Prostate gland (tissue), 2 donors: ENCODE data around the gene ZNF776. TPM values are rescaled to one million over a fixed set of nuclear protein-coding genes. Genes with fewer than 3 reads are reported as not detected.

Source experiments
- DNase-seq: peaks from one replicate; pipeline ENCODE4 v3.0.0-alpha.2; 2019; ENCODE audit warnings: low spot score
- H3K27ac ChIP-seq, 2 donors: fragments of 200-600 bp; sonication (generic); 2 replicates each; pipeline ENCODE4 v1.5.1; 2017 to 2019
- H3K27me3 ChIP-seq: fragments of 200-600 bp; sonication (generic); replicated peaks from 2 replicates; pipeline ENCODE4 v1.5.1; 2019; ENCODE audit not compliant: insufficient read depth
- H3K36me3 ChIP-seq, 2 donors: fragments of 200-600 bp; sonication (generic); 1 replicate in 1 of 2; 2 replicates in 1 of 2; pipeline versions ENCODE4 v1.5.1 to v1.8.1; 2017 to 2019
- H3K4me1 ChIP-seq: fragments of 200-600 bp; sonication (generic); replicated peaks from 2 replicates; pipeline ENCODE4 v1.5.1; 2019
- H3K4me3 ChIP-seq, 2 donors: fragments of 200-600 bp; sonication (generic); 2 replicates each; pipeline ENCODE4 v1.5.1; 2017 to 2019
- H3K9me3 ChIP-seq: fragments of 200-600 bp; sonication (generic); 2 replicates; pipeline ENCODE4 v1.5.1; 2017
- CTCF ChIP-seq, 4 experiments: fragments of 200-600 bp in 2 of 4; fragments of 450-650 bp in 2 of 4; sonication (generic) in 2 of 4; IDR thresholded peaks; 1 replicate in 3 of 4; 2 replicates in 1 of 4; pipeline ENCODE4 v1.5.1; 2016 to 2019; ENCODE audit warnings: antibody characterized with exemption in 4 of 4, mild to moderate bottlenecking in 2 of 4, moderate library complexity in 2 of 4
- POLR2A ChIP-seq: fragments of 450-650 bp; IDR thresholded peaks from one replicate; pipeline ENCODE4 v1.6.1; 2016; ENCODE audit warnings: antibody characterized with exemption, mild to moderate bottlenecking
- POLR2AphosphoS5 ChIP-seq: sonication (generic); formaldehyde crosslinking; IDR thresholded peaks from one replicate; pipeline ENCODE4 v1.6.1; 2017; ENCODE audit warnings: antibody characterized with exemption
- WGBS: methylation state at CpG from one replicate; pipeline ENCODE4 v1.1.5; 2018; 5-methylcytosine and 5-hydroxymethylcytosine counted together
- intact Hi-C: fragments of 100-400 bp; cut with DNase I; formaldehyde crosslinking; loops from one replicate; pipeline ENCODE4 v1.14.2; 2022
- total RNA-seq, 2 donors: library from RNA; depleted of rRNA; stranded (reverse); fragments of >200 nt; gene quantifications; one replicate each; pipeline ENCODE4 v1.1.0, GENCODE V29; 2016

Gene ZNF776
- total RNA-seq, 2 donors from 2014 or later = 20.1 to 22.5 TPM

- no peak for TF ChIP-seq POLR2A
- TF ChIP-seq CTCF (IDR thresholded peaks at IDR 0.05) = no peak
- no peak for TF ChIP-seq POLR2AphosphoS5
- H3K27ac ChIP-seq = no peak overlapping the region
- intact Hi-C loops = no loop called here
- no peaks in the 10 kb centered on the region for H3K9me3 ChIP-seq
- H3K27me3 ChIP-seq = no peaks in the 10 kb centered on the region
- 98% methylated on average over 3 of the region's 3 CpGs for WGBS
- no peak for DNase-seq
- H3K36me3 ChIP-seq = no peaks in the 10 kb centered on the region
- no peaks in the 10 kb centered on the region for H3K4me1 ChIP-seq
- H3K4me3 ChIP-seq = no peak overlapping the region
Measured at GRCh38 chr19:57773488-57773887, 26.9 kb downstream of the ZNF776 start.

GRCh38 chr19:57776764-57777296 is 30.2 kb downstream of the ZNF776 start:
- intact Hi-C loops = no loop called here
- Histone ChIP-seq H3K4me3 (no peak overlapping the region), H3K27ac (no peak overlapping the region), H3K4me1 (no peaks in the 10 kb centered on the region), H3K27me3 (no peaks in the 10 kb centered on the region), H3K36me3 (peaks cover 0 to 9% of the 10 kb centered on the region in 2 donors), H3K9me3 (no peaks in the 10 kb centered on the region)
- WGBS = 80% methylated on average over 6 of the region's 6 CpGs
- TF ChIP-seq POLR2A (no peak), CTCF (IDR thresholded peaks at IDR 0.05) (no peak), POLR2AphosphoS5 (no peak)
- DNase-seq = no peak

- H3K4me3 ChIP-seq = no peak overlapping the region
- no peaks in the 10 kb centered on the region for H3K4me1 ChIP-seq
- DNase-seq = no peak
- WGBS = 100% methylated on average over 4 of the region's 4 CpGs
- H3K27ac ChIP-seq = no peak overlapping the region
- no peak for TF ChIP-seq POLR2A
- TF ChIP-seq POLR2AphosphoS5 = no peak
- no peaks in the 10 kb centered on the region for H3K9me3 ChIP-seq
- H3K36me3 ChIP-seq = peaks cover 0 to 9% of the 10 kb centered on the region in 2 donors
- H3K27me3 ChIP-seq = no peaks in the 10 kb centered on the region
- intact Hi-C loops = no loop called here
Measured at GRCh38 chr19:57778336-57778735, 31.7 kb downstream of the ZNF776 start.

GRCh38 chr19:57779220-57779845 is 32.7 kb downstream of the ZNF776 start:
- Histone ChIP-seq H3K27me3 (no peaks in the 10 kb centered on the region), H3K27ac (no peak overlapping the region), H3K36me3 (peaks cover 0 to 9% of the 10 kb centered on the region in 2 donors), H3K4me1 (no peaks in the 10 kb centered on the region), H3K9me3 (no peaks in the 10 kb centered on the region), H3K4me3 (no peak overlapping the region)
- DNase-seq = no peak
- WGBS = 98% methylated on average over 10 of the region's 10 CpGs
- no peak for TF ChIP-seq POLR2AphosphoS5
- TF ChIP-seq POLR2A = no peak
- no peak for TF ChIP-seq CTCF (IDR thresholded peaks at IDR 0.05)
- intact Hi-C loops = no loop called here

GRCh38 chr19:57786286-57786685 is 39.7 kb downstream of the ZNF776 start:
- no peaks in the 10 kb centered on the region for H3K27me3 ChIP-seq
- no peak for DNase-seq

More at GRCh38 chr19:57786286-57786685, 39.7 kb downstream of the ZNF776 start:
- H3K9me3 ChIP-seq = no peaks in the 10 kb centered on the region
- TF ChIP-seq CTCF (IDR thresholded peaks at IDR 0.05) (no peak), POLR2A (no peak), POLR2AphosphoS5 (no peak)
- 95% methylated on average over 38 of the region's 38 CpGs for WGBS
- intact Hi-C loops = no loop called here
- H3K4me3 ChIP-seq = no peak overlapping the region
- peaks cover 0 to 8% of the 10 kb centered on the region in 2 donors for H3K36me3 ChIP-seq
- H3K27ac ChIP-seq = no peak overlapping the region
- H3K4me1 ChIP-seq = no peaks in the 10 kb centered on the region
